ENCODE measurements around the gene WIPF2.
A peak's percentile ranks its signal among the peaks of the same experiment; 100 is the strongest.

Gene WIPF2

GRCh38 chr17:40279402-40279801 is 60.3 kb downstream of the WIPF2 start:
- no CpG with 5 or more reads among the region's 4 CpGs for WGBS (ENCODE audit: extremely low coverage, insufficient coverage, low lambda C conversion rate)
- H3K36me3 ChIP-seq (ENCODE audit: control insufficient read depth, insufficient read depth, low read length), result peaks cover 3% of the 10 kb centered on the region

DNA sequence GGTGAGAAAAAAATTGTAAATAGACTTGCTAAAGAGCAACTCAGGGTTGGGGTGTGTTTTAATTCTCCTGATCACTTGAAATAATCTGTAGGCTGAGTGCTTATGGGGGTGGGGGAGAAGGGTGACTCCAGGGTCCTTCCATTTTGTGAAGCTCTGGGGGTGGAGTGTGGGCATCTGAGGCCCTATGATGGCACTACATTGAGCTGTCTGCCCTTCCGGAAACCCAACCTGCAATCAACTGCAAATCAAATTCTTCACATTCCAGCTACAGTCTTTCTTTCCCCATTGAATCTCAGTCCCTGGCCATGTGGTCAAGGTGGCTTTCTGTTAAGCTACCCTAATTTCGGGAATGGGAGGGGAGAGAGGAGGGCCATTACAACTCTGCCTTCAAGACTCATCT is 62.6 kb downstream of the WIPF2 start:
- Histone ChIP-seq H3K9ac (ENCODE audit: low read length) (no peak overlapping the region), H3K27ac (ENCODE audit: low read depth, low read length) (no peak overlapping the region), H3K56ac (ENCODE audit: low read length) (no peak overlapping the region), H3K4ac (ENCODE audit: low read depth, low read length) (no peak overlapping the region), H3K4me3 (ENCODE audit: low read length) (no peak overlapping the region), H2BK5ac (ENCODE audit: low read length) (no peak overlapping the region), H2BK15ac (replicated peaks; ENCODE audit: low read depth) (no peak overlapping the region), H4K8ac (ENCODE audit: low read depth, low read length) (no peak overlapping the region), H3K79me2 (ENCODE audit: control insufficient read depth, insufficient read depth, low read length) (no peaks in the 10 kb centered on the region), H3K4me2 (ENCODE audit: low read length) (no peak overlapping the region), H3K27me3 (ENCODE audit: insufficient read depth, low read length, poor library complexity) (no peaks in the 10 kb centered on the region), H2BK120ac (ENCODE audit: low read depth, low read length) (no peak overlapping the region), H3K18ac (ENCODE audit: low read length) (no peak overlapping the region), H3K79me1 (ENCODE audit: low read length) (no peaks in the 10 kb centered on the region), H3K4me1 (ENCODE audit: control insufficient read depth, low read depth, low read length) (peaks cover 5% of the 10 kb centered on the region), H3K23ac (ENCODE audit: low read length) (no peak overlapping the region), H2AK5ac (ENCODE audit: low read length) (no peak overlapping the region), H3K36me3 (ENCODE audit: control insufficient read depth, insufficient read depth, low read length) (peaks cover 3% of the 10 kb centered on the region), H4K5ac (ENCODE audit: low read length) (no peak overlapping the region)
- WGBS (ENCODE audit: extremely low coverage, insufficient coverage, low lambda C conversion rate), result no CpG with 5 or more reads among the region's 2 CpGs
- peak; percentile 91 for DNase-seq

More at GRCh38 chr17:40279402-40279801, 60.3 kb downstream of the WIPF2 start:
- Histone ChIP-seq H3K4ac (ENCODE audit: low read depth, low read length) (no peak overlapping the region), H3K4me2 (ENCODE audit: low read length) (no peak overlapping the region), H3K9ac (ENCODE audit: low read length) (no peak overlapping the region), H3K27ac (ENCODE audit: low read depth, low read length) (no peak overlapping the region), H2BK120ac (ENCODE audit: low read depth, low read length) (no peak overlapping the region), H3K4me3 (ENCODE audit: low read length) (no peak overlapping the region), H4K5ac (ENCODE audit: low read length) (no peak overlapping the region), H3K4me1 (ENCODE audit: control insufficient read depth, low read depth, low read length) (peaks cover 5% of the 10 kb centered on the region), H3K27me3 (ENCODE audit: insufficient read depth, low read length, poor library complexity) (no peaks in the 10 kb centered on the region), H2BK5ac (ENCODE audit: low read length) (no peak overlapping the region), H3K23ac (ENCODE audit: low read length) (no peak overlapping the region), H4K8ac (ENCODE audit: low read depth, low read length) (no peak overlapping the region), H3K79me1 (ENCODE audit: low read length) (no peaks in the 10 kb centered on the region), H3K79me2 (ENCODE audit: control insufficient read depth, insufficient read depth, low read length) (no peaks in the 10 kb centered on the region), H3K18ac (ENCODE audit: low read length) (no peak overlapping the region), H2BK15ac (replicated peaks; ENCODE audit: low read depth) (no peak overlapping the region), H3K56ac (ENCODE audit: low read length) (no peak overlapping the region), H2AK5ac (ENCODE audit: low read length) (no peak overlapping the region)
- DNase-seq, result no peak

DNA sequence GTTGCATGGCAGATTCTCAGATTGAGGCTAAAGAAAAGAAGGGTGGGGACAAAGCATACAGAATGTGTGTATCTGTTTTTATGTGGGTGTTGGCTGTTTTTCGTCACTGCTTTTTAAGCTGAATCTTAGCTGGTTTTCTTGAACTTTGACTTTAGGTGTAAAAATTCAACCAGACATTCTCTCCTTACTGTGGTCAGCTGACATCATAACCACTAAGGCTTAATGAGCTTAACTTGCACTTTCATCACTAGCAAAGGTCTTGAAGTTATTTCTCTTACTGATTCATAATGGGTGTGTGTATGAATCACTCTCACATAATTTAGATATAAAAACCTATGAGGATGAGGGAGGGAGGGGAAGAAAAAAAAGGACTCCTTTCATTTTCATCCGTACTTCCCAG is 64.6 kb downstream of the WIPF2 start:
- Histone ChIP-seq H3K56ac (ENCODE audit: low read length) (no peak overlapping the region), H4K5ac (ENCODE audit: low read length) (no peak overlapping the region), H2BK15ac (replicated peaks; ENCODE audit: low read depth) (no peak overlapping the region), H3K23ac (ENCODE audit: low read length) (no peak overlapping the region), H3K4me1 (ENCODE audit: control insufficient read depth, low read depth, low read length) (peaks cover 7% of the 10 kb centered on the region), H2AK5ac (ENCODE audit: low read length) (no peak overlapping the region), H3K4me3 (ENCODE audit: low read length) (no peak overlapping the region), H3K4ac (ENCODE audit: low read depth, low read length) (no peak overlapping the region), H3K9ac (ENCODE audit: low read length) (no peak overlapping the region), H3K18ac (ENCODE audit: low read length) (no peak overlapping the region), H3K79me2 (ENCODE audit: control insufficient read depth, insufficient read depth, low read length) (peaks cover 4% of the 10 kb centered on the region), H3K79me1 (ENCODE audit: low read length) (peaks cover 2% of the 10 kb centered on the region), H3K27ac (ENCODE audit: low read depth, low read length) (no peak overlapping the region), H3K27me3 (ENCODE audit: insufficient read depth, low read length, poor library complexity) (no peaks in the 10 kb centered on the region), H3K4me2 (ENCODE audit: low read length) (no peak overlapping the region), H2BK120ac (ENCODE audit: low read depth, low read length) (no peak overlapping the region), H4K8ac (ENCODE audit: low read depth, low read length) (no peak overlapping the region), H3K36me3 (ENCODE audit: control insufficient read depth, insufficient read depth, low read length) (no peaks in the 10 kb centered on the region), H2BK5ac (ENCODE audit: low read length) (no peak overlapping the region)
- WGBS (ENCODE audit: extremely low coverage, insufficient coverage, low lambda C conversion rate), result no CpG with 5 or more reads among the region's 2 CpGs
- DNase-seq, result no peak

DNA sequence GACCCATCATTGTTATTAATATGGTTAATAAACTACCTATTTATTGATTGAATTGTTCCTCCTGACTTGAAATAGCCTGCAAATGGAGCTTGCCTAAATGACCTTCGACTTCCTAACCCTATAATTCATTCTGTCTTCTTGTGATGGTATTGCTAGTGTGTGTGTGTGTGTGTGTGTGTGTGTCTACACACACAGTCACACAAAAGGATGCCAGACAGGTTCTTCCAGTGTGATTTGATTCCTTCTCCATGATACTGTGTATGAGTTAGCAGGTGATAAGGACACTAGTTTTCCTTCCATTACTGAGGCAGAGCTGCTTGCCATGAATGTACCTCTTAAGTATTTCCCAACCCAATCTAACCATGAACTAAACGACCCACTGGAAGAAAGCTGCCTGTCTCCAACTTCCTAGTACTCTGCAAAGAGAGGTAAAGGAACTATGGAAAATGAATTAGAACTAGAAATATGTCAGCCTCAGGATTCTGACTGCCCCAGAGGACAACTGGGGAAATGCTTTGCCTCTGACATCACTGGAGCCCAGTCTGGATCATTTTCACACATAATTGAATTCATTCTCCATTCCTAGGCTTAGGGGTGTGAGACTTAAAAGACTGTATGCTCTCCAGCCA is 65.1 kb downstream of the WIPF2 start:
- Histone ChIP-seq H3K36me3 (ENCODE audit: control insufficient read depth, insufficient read depth, low read length) (no peaks in the 10 kb centered on the region), H3K23ac (ENCODE audit: low read length) (no peak overlapping the region), H4K5ac (ENCODE audit: low read length) (no peak overlapping the region), H3K4me2 (ENCODE audit: low read length) (no peak overlapping the region), H3K4me1 (ENCODE audit: control insufficient read depth, low read depth, low read length) (peaks cover 7% of the 10 kb centered on the region), H2BK15ac (replicated peaks; ENCODE audit: low read depth) (no peak overlapping the region), H3K4me3 (ENCODE audit: low read length) (no peak overlapping the region), H3K4ac (ENCODE audit: low read depth, low read length) (no peak overlapping the region), H3K79me2 (ENCODE audit: control insufficient read depth, insufficient read depth, low read length) (peaks cover 10% of the 10 kb centered on the region), H3K27me3 (ENCODE audit: insufficient read depth, low read length, poor library complexity) (no peaks in the 10 kb centered on the region), H2BK120ac (ENCODE audit: low read depth, low read length) (no peak overlapping the region), H4K8ac (ENCODE audit: low read depth, low read length) (no peak overlapping the region), H3K9ac (ENCODE audit: low read length) (no peak overlapping the region), H3K56ac (ENCODE audit: low read length) (no peak overlapping the region), H3K18ac (ENCODE audit: low read length) (no peak overlapping the region), H3K27ac (ENCODE audit: low read depth, low read length) (no peak overlapping the region), H2BK5ac (ENCODE audit: low read length) (no peak overlapping the region), H3K79me1 (ENCODE audit: low read length) (peaks cover 4% of the 10 kb centered on the region), H2AK5ac (ENCODE audit: low read length) (no peak overlapping the region)
- no CpG with 5 or more reads among the region's 2 CpGs for WGBS (ENCODE audit: extremely low coverage, insufficient coverage, low lambda C conversion rate)
- DNase-seq, result peak; percentile 56

GRCh38 chr17:40286473-40286872 is 67.4 kb downstream of the WIPF2 start:
- Histone ChIP-seq H3K4ac (ENCODE audit: low read depth, low read length) (no peak overlapping the region), H3K56ac (ENCODE audit: low read length) (no peak overlapping the region), H2BK5ac (ENCODE audit: low read length) (no peak overlapping the region), H3K18ac (ENCODE audit: low read length) (no peak overlapping the region), H2BK120ac (ENCODE audit: low read depth, low read length) (no peak overlapping the region), H3K27ac (ENCODE audit: low read depth, low read length) (no peak overlapping the region), H3K79me1 (ENCODE audit: low read length) (peaks cover 9% of the 10 kb centered on the region), H4K8ac (ENCODE audit: low read depth, low read length) (no peak overlapping the region), H3K4me2 (ENCODE audit: low read length) (no peak overlapping the region), H3K23ac (ENCODE audit: low read length) (no peak overlapping the region), H3K4me3 (ENCODE audit: low read length) (no peak overlapping the region), H3K36me3 (ENCODE audit: control insufficient read depth, insufficient read depth, low read length) (peaks cover 3% of the 10 kb centered on the region), H2AK5ac (ENCODE audit: low read length) (no peak overlapping the region), H4K5ac (ENCODE audit: low read length) (no peak overlapping the region), H3K4me1 (ENCODE audit: control insufficient read depth, low read depth, low read length) (peaks cover 5% of the 10 kb centered on the region), H3K9ac (ENCODE audit: low read length) (no peak overlapping the region), H2BK15ac (replicated peaks; ENCODE audit: low read depth) (no peak overlapping the region), H3K79me2 (ENCODE audit: control insufficient read depth, insufficient read depth, low read length) (peaks cover 23% of the 10 kb centered on the region), H3K27me3 (ENCODE audit: insufficient read depth, low read length, poor library complexity) (no peaks in the 10 kb centered on the region)
- DNase-seq, result no peak
- WGBS (ENCODE audit: extremely low coverage, insufficient coverage, low lambda C conversion rate), result no CpG with 5 or more reads among the region's 2 CpGs

GRCh38 chr17:40287159-40287493 is 68.0 kb downstream of the WIPF2 start:
- Histone ChIP-seq H3K4me1 (ENCODE audit: control insufficient read depth, low read depth, low read length) (peaks cover 2% of the 10 kb centered on the region), H3K36me3 (ENCODE audit: control insufficient read depth, insufficient read depth, low read length) (peaks cover 3% of the 10 kb centered on the region), H4K5ac (ENCODE audit: low read length) (no peak overlapping the region), H3K79me2 (ENCODE audit: control insufficient read depth, insufficient read depth, low read length) (peaks cover 23% of the 10 kb centered on the region), H3K23ac (ENCODE audit: low read length) (no peak overlapping the region), H2BK15ac (replicated peaks; ENCODE audit: low read depth) (no peak overlapping the region), H3K27me3 (ENCODE audit: insufficient read depth, low read length, poor library complexity) (no peaks in the 10 kb centered on the region), H3K56ac (ENCODE audit: low read length) (peak overlapping the region; percentile 2), H3K79me1 (ENCODE audit: low read length) (peaks cover 9% of the 10 kb centered on the region), H3K27ac (ENCODE audit: low read depth, low read length) (no peak overlapping the region), H2BK120ac (ENCODE audit: low read depth, low read length) (no peak overlapping the region), H4K8ac (ENCODE audit: low read depth, low read length) (no peak overlapping the region), H3K9ac (ENCODE audit: low read length) (peak overlapping the region; percentile 15), H2BK5ac (ENCODE audit: low read length) (no peak overlapping the region), H3K18ac (ENCODE audit: low read length) (no peak overlapping the region), H3K4me3 (ENCODE audit: low read length) (no peak overlapping the region), H3K4me2 (ENCODE audit: low read length) (peak overlapping the region; percentile 2), H2AK5ac (ENCODE audit: low read length) (no peak overlapping the region), H3K4ac (ENCODE audit: low read depth, low read length) (no peak overlapping the region)
- DNase-seq, result no peak
- WGBS (ENCODE audit: extremely low coverage, insufficient coverage, low lambda C conversion rate), result no CpG with 5 or more reads among the region's 4 CpGs

Data from mesendoderm (in vitro differentiated cells).